Testis (tissue), 3 donors: ENCODE measurements around the gene GKN2. TPM values are rescaled to one million over a fixed set of nuclear protein-coding genes. Genes with fewer than 3 reads are reported as not detected.

Experiments
- DNase-seq: peaks from one replicate; pipeline ENCODE4 v3.0.0-alpha.2; 2019
- H3K27ac ChIP-seq, 2 donors: fragments of 200-600 bp; sonication (generic); one replicate each; pipeline ENCODE4 v1.5.1; 2019
- H3K27me3 ChIP-seq: fragments of 200-600 bp; sonication (generic); one replicate; pipeline ENCODE4 v1.5.1; 2019
- H3K36me3 ChIP-seq: fragments of 200-600 bp; sonication (generic); one replicate; pipeline ENCODE4 v1.5.1; 2017; ENCODE audit warnings: low read depth; ENCODE audit errors: missing control alignments
- H3K4me1 ChIP-seq: fragments of 200-600 bp; sonication (generic); one replicate; pipeline ENCODE4 v1.5.1; 2019
- H3K4me3 ChIP-seq, 2 donors: fragments of 200-600 bp; sonication (generic); one replicate each; pipeline ENCODE4 v1.5.1; 2017 to 2019
- H3K9me3 ChIP-seq: fragments of 200-600 bp; sonication (generic); one replicate; pipeline ENCODE4 v1.5.1; 2017
- POLR2A ChIP-seq: fragments of 450-650 bp; IDR thresholded peaks from one replicate; pipeline ENCODE4 v1.6.1; 2017; ENCODE audit warnings: antibody characterized with exemption, mild to moderate bottlenecking, moderate library complexity
- WGBS, 2 donors: methylation state at CpG; one replicate each; pipeline ENCODE4 v1.1.5; 2018; 5-methylcytosine and 5-hydroxymethylcytosine counted together
- intact Hi-C: fragments of 100-400 bp; cut with DNase I; formaldehyde crosslinking; loops from one replicate; pipeline ENCODE4 v1.15.1; 2023; ENCODE audit warnings: low total_unique reads
- polyA plus RNA-seq: library from polyadenylated mRNA; stranded (reverse); fragments of 350-450 nt; fragmentation: Illumina TruSeq; extraction: RNeasy Lipid Tissue Mini Kit (QIAGEN cat#74804); gene quantifications from one replicate; pipeline ENCODE4 v1.2.3, GENCODE V29; 2014; ENCODE audit warnings: low read depth, low replicate concordance; ENCODE audit not compliant: insufficient read depth
- total RNA-seq, 2 donors: library from RNA; depleted of rRNA; stranded (reverse); fragments of >200 nt; gene quantifications; one replicate each; pipeline ENCODE4 v1.2.3, GENCODE V29; 2016
- TF ChIP-seq, protein P1 (sequence below), 3 experiments: fragments of 450-650 bp in 2 of 3; fragments of 200-600 bp in 1 of 3; sonication (generic) in 1 of 3; IDR thresholded peaks; one replicate each; pipeline ENCODE4 v1.5.1; 2016 to 2019; ENCODE audit warnings: antibody characterized with exemption in 3 of 3, mild to moderate bottlenecking in 2 of 3, moderate library complexity in 1 of 3

GKN2 gene
- total and polyA plus RNA-seq, 3 donors from 2014 or later: not detected

DNA sequence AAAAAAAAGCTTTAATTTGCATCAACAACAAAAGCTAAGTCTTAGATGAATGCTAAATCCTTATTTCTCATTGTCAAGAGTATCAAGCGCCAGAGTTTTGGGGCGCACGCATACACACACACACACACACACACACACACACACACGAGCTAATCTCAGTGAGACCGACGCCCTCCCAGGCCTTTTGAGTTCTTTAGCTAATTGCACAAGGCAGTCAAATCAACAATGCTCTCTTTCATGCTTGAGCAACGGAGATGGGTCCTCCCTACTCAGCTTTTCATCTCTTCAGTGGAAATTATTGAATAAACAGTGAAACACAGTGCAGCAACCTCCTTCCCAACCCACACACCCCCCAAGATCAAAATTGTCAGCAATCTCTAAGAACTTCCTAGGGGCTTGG lies 41.0 kb upstream of the GKN2 start:
- Histone ChIP-seq H3K4me3 (no peak overlapping the region), H3K27me3 (no peaks in the 10 kb centered on the region), H3K9me3 (no peaks in the 10 kb centered on the region), H3K27ac (no peak overlapping the region), H3K4me1 (no peaks in the 10 kb centered on the region), H3K36me3 (no peaks in the 10 kb centered on the region)
- no peak for TF ChIP-seq POLR2A
- TF ChIP-seq, protein P1, sequence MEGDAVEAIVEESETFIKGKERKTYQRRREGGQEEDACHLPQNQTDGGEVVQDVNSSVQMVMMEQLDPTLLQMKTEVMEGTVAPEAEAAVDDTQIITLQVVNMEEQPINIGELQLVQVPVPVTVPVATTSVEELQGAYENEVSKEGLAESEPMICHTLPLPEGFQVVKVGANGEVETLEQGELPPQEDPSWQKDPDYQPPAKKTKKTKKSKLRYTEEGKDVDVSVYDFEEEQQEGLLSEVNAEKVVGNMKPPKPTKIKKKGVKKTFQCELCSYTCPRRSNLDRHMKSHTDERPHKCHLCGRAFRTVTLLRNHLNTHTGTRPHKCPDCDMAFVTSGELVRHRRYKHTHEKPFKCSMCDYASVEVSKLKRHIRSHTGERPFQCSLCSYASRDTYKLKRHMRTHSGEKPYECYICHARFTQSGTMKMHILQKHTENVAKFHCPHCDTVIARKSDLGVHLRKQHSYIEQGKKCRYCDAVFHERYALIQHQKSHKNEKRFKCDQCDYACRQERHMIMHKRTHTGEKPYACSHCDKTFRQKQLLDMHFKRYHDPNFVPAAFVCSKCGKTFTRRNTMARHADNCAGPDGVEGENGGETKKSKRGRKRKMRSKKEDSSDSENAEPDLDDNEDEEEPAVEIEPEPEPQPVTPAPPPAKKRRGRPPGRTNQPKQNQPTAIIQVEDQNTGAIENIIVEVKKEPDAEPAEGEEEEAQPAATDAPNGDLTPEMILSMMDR (IDR thresholded peaks at IDR 0.05): no peak
- WGBS, 2 donors: 78 to 83% methylated on average over 7 of the region's 7 CpGs
- intact Hi-C loops: no loop called here
- DNase-seq: no peak

DNA sequence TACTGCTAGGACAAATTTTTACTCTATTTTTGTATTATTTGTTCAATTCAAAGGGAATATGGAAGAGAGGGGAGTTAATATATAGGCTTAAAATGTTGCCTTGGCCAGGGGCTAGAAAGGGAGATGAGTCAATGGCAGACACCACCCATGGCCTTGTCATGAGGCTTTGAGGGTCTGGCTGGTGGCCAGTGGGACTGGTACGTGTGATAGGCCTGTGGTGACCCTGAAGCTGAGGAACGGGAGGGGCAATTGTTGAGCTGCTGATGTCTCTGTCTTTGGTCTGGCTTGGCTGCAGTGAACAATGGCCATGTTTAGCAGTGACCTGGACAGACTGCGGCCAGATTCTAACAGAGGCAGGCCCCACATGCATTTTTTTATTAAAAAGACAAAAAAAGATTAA lies 40.2 kb upstream of the GKN2 start:
- Histone ChIP-seq H3K4me3 (no peak overlapping the region), H3K27ac (no peak overlapping the region), H3K4me1 (no peaks in the 10 kb centered on the region), H3K27me3 (no peaks in the 10 kb centered on the region), H3K9me3 (no peaks in the 10 kb centered on the region), H3K36me3 (no peaks in the 10 kb centered on the region)
- DNase-seq: no peak
- intact Hi-C loops: no loop called here
- 68 to 77% methylated on average over 3 of the region's 3 CpGs for WGBS, 2 donors
- no peak for TF ChIP-seq POLR2A
- TF ChIP-seq, protein P1 (IDR thresholded peaks at IDR 0.05): no peak

DNA sequence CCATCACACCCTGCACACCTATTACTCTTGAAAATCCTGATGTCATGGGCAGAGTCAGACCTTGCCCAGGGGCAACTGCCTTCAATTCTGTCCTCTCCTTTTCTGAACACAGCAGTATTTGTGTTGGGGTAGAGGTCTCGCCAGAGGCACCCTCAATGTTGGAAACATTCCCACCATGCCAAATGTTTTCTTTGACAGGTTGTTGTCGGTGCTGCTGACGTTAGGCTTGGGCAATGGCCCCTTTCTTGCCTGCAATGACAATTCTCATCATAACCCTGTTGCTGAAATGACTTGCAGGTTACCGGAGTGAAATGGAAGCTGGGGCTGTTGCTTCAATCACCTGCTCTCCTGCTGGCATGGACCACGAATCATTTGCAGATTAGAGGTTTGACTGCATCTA lies 39.6 kb upstream of the GKN2 start:
- Histone ChIP-seq H3K4me1 (no peaks in the 10 kb centered on the region), H3K9me3 (no peaks in the 10 kb centered on the region), H3K4me3 (no peak overlapping the region), H3K27me3 (no peaks in the 10 kb centered on the region), H3K27ac (no peak overlapping the region), H3K36me3 (no peaks in the 10 kb centered on the region)
- intact Hi-C loops: no loop called here
- 91 to 95% methylated on average over 5 of the region's 5 CpGs for WGBS, 2 donors
- DNase-seq: no peak
- no peak for TF ChIP-seq POLR2A
- TF ChIP-seq, protein P1 (IDR thresholded peaks at IDR 0.05): no peak

DNA sequence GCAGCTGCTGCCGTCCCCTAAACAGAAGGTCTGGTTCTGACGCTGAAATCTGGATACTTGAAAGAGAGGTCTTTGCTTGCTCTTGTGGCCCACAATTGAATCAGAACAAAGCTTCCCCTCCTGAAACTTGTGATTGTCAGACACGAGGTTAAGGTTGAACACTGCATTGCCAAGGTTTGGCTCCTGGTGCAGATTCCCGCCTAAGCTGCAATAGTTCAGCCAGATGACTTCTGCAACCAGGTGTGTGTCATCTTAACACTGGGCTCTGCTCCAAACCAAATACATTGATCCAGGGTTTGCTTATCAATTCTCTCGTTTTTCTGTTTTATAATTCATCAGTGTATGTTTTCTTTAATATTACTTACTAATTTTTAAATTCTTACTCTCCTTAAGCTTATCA lies 36.3 kb upstream of the GKN2 start:
- H3K9me3 ChIP-seq: no peaks in the 10 kb centered on the region
- H3K4me1 ChIP-seq: no peaks in the 10 kb centered on the region
- 71 to 79% methylated on average over 5 of the region's 5 CpGs for WGBS, 2 donors
- no peak for DNase-seq
- no peaks in the 10 kb centered on the region for H3K27me3 ChIP-seq
- H3K36me3 ChIP-seq: no peaks in the 10 kb centered on the region
- no peak overlapping the region for H3K27ac ChIP-seq
- no peak overlapping the region for H3K4me3 ChIP-seq
- TF ChIP-seq, protein P1 (IDR thresholded peaks at IDR 0.05): no peak
- no peak for TF ChIP-seq POLR2A
- intact Hi-C loops: no loop called here

DNA sequence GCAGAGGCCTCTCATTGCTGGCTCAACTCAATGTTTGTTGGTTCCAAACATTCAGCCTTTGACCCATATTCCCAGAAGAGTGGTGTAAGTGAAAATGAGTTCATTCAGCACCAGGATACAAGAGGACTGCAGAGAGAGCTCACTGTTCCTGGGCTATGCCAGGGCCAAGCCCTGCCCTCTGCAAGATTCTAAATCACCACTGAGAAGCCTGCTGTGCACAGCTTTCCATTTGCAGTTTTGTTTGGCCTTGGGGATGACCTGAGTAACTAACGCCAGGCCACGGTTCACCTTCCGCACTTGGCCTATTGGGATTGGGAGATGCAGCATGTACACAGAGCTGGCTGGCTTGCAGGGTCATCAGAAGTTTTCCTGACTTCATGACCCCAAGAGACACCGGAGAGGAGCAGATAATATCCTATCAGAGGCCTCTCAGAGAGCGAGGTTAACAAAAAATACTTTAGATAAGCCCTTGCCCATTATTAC lies 34.4 kb upstream of the GKN2 start:
- no peaks in the 10 kb centered on the region for H3K4me1 ChIP-seq
- WGBS, 2 donors: 40 to 45% methylated on average over 5 of the region's 5 CpGs
- peak; percentile 18 for DNase-seq
- H3K9me3 ChIP-seq: no peaks in the 10 kb centered on the region
- H3K27ac ChIP-seq: no peak overlapping the region
- no peaks in the 10 kb centered on the region for H3K27me3 ChIP-seq
- TF ChIP-seq, protein P1 (IDR thresholded peaks at IDR 0.05): no peak
- TF ChIP-seq POLR2A: no peak
- intact Hi-C loops: no loop called here
- H3K4me3 ChIP-seq: no peak overlapping the region
- H3K36me3 ChIP-seq: no peaks in the 10 kb centered on the region
